GM19351 (cell line): ENCODE data around the gene AANAT.
A peak's percentile ranks its signal among the peaks of the same experiment; 100 is the strongest.

Experiments
- ATAC-seq: cut with Tn5 transposase; IDR thresholded peaks from one replicate; pipeline ENCODE4 v1.9.1; 2021; ENCODE audit warnings: mild to moderate bottlenecking, moderate library complexity; ENCODE audit not compliant: unreplicated experiment

AANAT gene

DNA sequence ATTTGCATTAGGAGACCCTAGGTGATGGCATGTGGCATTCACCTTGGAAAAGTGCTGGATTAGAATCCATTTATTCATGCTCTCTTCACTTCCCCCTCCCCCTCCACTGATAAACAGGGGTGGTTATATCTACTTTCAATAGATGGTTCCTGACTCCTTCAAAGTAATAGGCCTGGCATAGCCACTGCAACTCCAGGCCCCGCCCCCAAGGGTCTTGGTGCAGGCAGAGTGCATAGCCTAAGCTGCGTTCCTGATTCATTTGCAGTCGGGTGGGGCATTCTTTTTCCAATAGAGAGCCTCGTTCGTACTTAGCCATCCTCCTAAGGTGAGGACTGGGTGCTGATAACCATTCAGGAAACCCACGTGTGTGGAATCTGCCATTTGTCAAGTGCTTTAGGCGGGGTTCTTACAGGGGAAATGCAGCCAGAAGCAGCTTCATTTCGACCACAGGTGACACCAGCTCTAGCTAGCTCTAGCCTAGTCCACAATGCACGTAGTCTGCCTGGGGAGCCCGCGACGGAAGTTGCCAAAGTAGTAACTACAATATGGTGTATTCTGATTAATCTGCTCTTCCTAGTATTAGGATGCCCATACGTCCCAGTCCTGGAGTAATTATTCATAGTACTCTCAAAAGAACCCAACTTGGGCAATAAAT is 25.6 kb upstream of the AANAT start:
- no peak for ATAC-seq

DNA sequence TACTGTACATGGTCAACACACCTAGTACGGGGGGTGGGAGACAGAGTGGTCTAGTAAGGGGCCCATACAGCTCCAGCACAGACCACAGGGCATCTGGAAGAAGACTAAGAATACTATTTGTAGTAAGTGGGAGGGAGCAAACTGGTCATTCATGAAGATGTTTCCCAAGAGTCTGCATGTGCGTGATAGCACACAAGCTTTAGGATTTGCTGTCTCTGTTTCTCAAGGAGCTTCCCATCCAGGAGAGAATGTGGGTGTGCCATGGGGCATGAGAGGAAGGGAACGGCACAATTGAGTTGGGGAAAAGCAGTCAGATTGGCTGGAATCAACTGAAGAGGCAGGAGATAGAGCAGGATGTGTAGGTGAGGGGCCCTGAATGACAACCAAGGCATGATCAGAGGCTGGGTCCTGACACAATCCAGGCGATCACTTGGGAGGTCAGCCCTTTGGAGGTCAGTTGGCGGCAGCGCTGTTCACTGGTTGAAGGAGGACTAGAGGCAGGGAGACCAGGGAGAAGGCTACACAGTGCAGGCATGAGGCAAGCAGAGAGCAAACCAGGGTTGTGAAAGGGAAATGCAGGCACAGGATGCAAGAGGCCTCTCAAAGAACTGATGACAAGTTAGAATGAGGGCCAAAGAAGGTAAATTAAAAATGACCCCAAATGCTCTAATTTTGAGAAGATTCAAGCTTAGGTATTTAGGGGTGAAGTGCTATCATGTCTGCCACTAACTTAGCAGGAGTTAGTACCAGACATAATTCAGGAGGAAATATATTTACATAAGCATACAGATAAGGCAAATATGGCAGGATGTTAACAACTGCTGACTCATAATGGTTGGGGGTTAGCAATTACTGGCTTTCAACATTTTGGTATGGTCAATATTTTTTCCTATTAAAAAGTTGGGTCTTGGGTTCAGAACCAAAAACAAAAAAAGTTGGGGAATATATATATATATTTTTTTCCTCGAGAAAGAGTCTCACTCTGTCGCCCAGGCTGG is 24.8 kb upstream of the AANAT start:
- no peak for ATAC-seq

DNA sequence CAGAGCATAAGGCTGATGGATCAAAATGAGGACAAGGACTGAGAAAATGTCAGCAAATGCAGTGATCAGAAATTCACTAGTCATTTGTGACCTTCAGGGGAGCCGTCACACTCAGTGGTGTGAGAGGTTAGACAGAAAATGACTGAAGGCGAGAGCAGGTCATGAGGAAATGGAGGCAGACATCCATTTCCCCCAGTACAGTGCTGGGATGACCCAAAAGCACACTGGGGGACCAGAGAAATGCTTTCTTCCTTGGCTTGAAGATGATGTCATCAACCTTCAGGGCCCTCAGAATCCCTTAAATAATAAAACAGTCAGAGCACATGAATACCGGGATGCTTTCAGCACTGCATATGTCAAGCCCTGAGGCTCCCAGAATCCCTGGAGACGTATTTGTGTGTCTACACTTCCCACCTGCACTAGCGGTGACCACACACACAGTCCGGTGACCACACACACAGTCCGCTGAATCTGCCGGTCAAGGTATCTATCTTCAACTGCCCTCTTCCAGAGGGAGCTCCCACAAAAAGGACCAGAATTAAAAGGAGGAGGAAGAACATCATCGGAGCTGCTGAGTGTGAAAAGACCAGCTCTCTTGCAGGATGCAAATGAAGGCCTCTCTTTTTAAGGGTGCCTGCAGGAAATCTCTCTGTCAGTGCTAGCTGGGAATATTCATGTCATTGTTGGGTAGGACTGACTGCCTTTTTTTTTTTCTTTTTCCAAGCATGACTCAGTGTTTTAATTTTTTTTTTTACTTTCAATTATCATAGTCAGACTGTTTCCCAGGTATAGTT is 22.7 kb upstream of the AANAT start:
- no peak for ATAC-seq

DNA sequence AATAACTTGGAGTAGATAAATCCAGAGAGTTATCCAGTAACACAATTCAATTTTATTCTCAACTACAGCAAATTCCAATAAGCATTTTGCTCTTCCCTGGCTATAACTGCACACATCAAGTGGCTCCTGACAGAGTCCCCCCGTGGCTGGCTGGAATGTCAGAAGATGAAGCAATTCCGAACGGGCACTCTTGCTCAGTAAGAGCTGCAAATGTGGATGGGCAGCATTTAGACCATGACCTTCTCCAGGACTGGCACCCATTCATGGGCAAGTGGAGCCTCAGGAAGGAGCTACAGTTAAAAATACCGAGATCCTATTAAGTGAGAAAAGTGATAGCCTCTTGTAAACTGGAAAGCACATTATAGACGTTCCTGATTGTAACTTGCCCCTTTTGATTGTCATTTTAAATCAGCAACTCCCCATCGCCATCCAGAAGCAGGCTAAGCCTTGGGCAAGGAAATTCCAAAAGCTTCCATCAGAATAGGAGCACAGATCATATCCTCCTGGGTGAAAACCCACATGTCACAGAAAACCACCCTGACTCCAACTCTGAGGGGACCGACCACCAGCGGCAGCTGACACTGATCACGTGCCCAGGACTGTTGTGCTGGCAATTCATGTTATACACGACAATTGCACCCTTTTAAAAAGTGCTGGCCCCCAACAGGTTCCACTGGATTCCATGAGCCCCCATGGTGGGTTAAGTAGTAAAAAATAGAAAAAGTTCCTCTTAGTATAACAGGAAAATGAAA is 21.5 kb upstream of the AANAT start:
- ATAC-seq = no peak

DNA sequence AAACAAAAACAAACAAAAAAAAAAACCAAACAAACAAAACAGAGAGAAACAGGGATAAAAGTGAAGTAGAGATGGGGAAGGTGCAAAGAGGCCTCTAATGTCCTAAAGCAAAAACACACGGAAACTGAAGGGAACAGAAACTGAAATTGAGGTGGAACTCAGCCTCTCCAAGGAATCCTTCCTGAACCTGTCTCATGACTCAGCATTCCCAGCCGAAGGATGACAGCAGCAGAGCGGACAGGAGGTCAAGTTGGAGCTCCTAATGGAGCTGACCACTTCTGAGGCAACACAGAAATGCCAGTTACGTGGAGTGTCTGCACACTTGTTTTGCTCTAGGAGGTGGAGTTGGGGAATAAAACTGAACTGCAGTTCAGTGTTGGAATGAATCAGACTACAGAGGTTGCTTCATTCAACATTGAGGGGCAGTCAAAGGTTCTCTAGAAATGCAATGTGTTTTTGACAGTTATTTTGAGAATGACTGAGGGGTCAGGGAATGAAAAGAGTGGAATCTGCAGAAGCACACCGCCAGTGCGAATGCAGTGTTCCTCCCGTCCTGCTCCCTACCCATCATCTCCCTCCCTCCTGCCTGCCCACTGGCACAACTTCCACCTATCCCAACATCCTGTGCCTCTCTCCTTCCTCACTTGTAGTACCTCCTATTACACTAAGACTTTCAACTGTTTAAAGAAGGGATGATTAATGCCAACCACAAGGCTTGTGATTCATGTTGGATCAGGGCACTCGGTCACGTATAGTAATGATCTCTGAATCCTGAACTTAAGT is 20.8 kb upstream of the AANAT start:
- no peak for ATAC-seq

DNA sequence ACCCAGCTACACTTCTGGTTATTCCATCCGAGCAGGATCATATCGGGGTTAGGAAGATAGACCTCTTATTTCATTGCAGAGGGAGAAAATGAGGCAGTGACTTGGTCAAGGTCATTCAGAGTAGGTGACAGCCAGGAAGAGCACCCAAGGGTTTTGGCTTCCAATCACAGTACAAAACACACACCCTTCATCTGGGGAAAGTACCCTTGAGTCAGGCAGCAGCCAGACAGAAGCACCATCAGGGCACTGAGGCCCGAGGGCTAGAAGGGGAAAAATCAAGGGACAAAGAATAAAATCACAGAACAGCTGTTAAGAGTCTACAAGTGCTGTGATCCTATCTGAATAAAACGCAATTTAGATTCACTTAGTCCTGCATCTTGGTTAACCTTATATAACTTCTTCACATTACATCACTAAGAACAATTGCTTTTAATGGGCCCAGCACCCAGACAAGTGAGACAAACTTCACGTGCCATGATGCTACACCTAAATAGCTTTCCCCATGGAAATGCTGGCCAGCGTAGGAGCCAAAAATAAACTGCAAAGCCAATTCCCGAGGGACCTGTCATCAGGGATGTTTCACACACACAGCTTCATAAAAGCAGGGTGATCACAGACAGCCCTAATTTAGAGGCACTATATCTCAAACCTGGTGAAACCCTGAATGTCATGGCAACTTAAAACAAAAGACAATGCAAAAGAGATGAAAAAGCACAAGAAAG is 19.3 kb upstream of the AANAT start:
- ATAC-seq = no peak

DNA sequence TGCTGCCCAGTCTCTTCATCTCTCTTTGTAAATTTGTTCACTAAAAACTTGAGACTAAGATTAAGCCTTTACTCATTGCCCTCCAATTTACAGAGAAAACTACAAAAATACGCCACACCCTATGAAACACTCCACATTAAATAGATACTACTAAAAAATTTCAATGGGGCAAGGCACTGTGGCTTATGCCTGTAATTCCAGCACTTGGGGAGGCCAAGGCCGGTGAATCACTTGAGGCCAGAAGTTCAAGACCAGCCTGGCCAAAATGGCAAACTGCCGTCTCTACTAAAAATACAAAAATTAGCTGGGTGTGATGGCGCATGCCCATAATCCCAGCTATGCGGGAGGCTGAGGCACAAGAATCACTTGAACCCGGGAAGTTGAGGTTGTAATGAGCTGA is 18.3 kb upstream of the AANAT start:
- no peak for ATAC-seq

DNA sequence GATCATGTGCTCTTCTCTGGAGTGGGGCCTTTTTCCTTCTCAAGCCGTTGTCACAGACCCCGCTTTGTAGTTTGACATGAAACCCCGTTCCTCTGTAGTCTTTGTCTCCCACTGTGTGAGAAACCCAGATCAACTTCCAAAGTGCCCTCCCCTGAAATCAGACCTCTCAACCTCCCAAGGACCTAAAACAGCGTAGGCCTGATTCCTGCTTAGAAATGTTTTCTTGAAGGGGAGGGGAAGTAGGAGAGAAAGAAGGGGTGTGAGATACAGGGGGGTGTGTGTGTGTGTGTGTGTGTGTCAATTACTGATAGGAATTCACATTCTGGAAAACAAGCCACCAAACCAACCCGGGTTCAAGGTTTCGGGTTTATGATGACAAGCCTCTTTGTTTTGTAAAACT is 15.9 kb upstream of the AANAT start:
- ATAC-seq = no peak

DNA sequence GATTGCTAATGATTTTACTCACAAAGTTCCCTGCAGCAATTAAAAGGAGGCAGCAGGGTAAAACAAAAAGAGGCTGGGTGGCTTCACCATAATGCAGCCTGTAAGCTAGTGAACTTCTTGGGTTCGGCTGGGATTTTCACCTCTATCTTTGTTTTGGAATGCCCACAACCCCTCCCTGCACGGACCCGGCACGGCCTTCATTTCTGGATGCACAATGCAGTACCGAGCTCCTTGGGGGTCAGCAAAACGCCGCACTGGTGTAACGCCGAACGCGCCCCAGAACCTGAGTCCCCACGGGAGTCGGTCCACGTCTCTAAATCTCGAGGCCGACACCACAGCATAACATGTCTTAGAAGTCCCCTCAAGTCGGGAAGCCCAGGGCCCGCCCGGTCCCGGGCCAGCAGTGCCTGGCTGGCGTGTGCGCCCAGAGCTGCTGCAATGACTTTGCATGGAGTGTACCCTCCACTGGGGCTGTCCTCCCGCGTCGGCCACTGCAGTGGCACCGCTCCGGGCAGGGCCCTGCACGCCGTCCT is 15.2 kb upstream of the AANAT start:
- peak; percentile 6 for ATAC-seq

DNA sequence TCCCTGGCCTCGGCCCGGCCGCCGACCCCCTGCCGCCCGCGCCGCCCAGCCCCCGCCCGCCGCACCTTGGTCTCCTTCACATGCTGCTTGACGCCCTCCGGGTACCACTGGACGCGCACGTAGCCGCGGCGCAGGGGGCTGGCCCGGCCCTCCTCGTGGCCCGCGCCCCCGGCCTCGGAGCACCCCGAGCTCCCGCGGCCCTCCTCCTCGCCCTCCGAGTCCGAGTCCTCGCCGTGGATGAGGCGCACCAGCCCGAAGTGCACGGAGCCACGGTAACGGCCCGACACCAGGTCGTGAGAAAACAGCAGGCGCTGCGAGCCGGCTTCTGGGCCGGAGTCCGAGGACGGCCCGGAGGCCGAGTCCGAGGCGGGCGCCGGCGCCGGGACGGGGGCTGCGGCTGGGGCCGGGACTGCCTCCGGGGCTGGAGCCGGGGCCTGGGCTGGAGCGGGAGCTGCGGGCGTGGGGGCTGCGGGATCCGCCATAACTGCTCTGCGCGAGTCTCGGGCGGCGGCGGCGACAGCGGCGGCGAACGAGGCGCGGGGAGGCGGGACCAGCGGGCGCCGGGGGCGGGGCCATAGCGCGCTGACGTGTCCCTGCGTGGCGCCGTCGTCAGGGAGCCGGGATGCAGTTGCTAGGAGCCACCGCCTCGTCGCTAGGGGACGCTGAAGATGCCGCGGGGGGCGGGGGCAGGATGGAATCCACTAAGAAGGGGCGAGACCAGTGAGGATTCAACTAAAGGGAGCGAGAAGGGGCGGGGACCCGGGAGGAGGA is 14.6 kb upstream of the AANAT start, which contains the start of gene UBE2O:
Gene UBE2O (minus strand): TSS at position 493 of the 771 bp plus-strand sequence. CDS start 11 bp downstream, at position 482.
- peak; percentile 90 for ATAC-seq

DNA sequence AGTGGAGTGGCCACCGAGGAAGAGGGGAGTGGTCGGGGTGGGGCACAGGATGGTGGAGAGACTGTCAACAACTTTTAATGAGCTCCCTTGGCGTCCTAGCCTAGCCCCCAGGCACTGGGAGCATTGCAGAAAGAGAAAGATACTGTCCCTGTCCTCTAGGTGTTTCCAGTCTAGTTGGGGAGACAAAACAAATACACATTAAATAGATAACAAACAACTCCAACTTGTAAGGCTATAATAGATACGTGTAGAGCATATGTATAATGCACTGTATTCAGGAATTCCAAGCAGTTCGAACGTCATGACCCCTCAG is 14.0 kb upstream of the AANAT start:
- no peak for ATAC-seq

DNA sequence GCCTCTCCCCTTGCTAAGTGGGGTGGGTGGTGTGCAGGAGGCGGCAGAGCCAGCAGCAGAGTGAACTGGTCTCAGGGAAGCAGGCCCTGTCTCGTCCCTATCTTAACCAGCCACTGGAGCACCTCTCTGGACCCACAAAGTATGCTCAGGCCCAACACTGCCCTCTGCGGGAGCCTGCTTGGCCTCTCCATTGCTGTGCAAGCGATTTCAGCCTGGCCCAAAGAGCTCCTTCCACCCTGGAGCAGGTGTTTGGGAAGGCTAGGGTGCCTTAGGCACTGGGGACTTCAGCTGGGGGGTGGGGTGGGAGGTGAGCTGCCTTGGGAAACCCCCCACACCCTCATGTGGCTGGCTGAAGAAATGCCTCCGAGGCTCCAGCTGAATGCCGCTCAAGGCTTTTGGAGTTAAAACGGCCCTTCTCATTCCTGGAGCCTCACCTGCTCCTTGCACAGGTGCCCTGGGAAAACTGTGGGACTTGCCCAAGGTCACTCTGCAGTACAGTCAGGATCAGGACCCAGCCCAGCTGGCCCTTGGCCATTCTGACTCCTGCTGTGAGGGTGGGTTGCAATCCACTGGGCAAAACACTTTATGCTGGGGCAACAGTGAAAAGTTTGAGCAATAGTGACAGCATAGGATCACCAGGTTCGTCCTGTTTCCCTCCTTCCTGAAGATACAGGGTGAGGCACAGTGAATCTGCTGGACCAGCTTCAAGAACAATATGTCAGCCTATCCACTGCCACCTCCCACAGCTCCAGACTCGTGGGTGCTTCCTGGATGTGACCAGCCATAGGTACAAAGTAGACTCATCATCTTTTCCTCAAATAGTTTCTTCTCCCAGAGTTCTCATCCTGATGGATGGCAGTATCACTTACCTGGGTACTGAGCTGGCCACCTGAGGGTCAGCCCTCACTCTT is 8.6 kb upstream of the AANAT start:
- no peak for ATAC-seq

DNA sequence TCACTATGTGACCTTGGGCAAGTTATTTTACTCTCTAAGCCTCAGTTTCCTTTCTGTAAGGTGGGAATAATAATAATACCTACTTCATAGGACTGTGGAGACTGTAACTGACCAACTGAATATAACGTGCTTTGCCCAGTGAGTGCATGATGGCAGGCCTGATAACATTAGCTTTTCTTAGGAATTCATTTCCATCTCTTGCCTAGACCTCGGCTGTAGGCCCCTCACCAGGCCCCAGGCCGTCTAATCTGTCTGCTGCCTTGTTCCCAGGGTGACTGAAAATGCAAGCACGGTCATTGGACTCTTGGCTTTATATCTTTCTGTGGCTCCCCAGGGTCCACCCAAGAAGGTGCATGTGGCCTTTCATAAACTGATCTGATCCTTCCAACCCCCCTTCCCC is 7.7 kb upstream of the AANAT start:
- ATAC-seq = no peak

DNA sequence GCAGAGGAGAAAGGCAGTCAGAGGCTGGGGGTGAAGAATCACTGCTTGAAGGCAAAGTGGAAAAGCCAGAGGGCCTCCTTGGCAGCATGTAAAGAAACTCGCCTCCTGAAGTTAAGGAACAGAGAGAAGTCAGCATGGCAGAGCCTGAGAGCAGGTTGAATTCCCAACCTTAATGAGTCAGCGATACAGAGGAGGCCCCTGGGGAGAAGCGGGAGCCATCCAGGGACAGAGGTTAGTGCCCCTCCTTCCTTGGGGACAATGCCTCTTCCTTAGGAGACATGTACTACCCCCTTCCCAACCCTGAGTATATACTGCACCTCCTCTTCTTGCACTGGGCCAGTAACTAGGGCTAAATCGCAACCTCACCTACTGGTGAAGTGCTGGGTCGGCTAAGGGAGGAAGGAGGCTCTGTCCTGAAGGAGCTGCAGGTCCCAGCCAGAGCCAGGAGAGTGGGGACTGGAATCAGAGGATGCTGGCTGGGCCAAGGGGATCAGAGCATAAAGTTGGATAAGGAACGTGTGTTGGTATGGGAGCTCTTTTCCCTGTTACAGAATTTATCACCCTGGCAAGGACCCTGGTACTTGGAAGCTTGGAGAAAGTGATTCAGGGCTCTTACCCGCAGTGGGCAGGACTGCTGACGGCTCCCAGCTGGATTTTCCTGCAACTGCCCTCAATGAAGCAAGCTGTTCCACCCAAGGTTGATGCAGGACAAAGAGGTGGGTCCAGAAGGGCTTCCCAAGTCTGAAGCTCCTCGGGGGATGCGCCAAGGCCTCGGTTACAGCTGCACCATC is 5.4 kb upstream of the AANAT start:
- ATAC-seq = no peak

DNA sequence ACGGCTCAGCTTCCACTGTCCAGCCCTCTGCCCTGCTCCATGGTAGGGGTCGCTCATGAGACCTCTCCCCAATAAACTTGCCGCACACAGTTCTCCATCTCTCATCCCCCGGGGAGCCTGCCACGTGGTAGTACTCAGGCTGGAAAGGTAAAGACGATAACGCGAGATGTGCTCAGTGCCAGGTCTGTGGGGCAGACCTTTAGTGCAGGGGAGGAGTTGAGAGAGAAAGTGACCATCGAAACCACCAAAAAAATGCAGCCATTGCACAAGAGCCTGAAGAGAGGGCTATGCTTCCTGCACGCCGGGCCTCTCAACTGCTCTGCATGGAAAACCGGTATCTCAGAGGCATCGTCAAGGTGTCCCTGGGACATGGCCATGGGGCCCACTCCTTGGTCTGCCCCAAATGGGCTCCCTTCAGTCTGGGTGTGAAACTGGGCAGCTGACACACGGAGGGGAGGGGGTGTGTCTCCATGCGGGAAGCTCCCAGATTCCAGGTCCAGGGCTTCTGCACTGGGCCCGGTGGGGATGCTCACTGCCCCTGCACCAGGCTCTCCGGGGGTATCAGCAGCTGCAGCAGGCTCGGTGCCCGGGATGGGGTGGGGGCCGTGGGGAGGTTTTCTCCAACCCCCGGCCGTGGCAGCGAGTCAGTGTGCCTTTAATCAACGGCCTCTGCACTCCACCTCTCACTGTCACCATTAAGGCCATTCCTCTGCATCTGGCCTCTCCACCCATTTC is 4.7 kb upstream of the AANAT start:
- no peak for ATAC-seq

DNA sequence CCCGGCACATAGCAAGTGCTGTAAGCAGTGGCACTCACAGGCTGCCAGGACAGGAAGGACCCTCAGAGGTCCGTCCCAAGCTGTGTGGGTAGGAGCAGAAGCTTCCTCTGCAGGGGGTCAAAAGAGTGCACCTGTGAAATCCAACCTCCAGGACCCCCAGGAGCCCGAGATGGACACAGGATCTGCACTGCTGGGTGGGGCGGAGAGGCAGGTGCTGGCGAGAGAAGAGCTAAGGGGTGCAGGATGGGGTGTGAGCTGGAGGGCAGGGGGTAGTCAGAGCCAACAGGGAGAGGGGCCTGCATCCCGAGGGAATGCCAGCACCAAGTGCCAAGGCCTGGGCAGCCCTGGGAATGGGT is 650 bp upstream of the AANAT start:
- ATAC-seq = no peak
